Measurements from ENCODE around the gene TAS2R41. TPM values are rescaled to one million over a fixed set of nuclear protein-coding genes. Genes with fewer than 3 reads are reported as not detected.

The TAS2R41 gene
- total RNA-seq, 1 donor from 2014 or later: not detected

DNA sequence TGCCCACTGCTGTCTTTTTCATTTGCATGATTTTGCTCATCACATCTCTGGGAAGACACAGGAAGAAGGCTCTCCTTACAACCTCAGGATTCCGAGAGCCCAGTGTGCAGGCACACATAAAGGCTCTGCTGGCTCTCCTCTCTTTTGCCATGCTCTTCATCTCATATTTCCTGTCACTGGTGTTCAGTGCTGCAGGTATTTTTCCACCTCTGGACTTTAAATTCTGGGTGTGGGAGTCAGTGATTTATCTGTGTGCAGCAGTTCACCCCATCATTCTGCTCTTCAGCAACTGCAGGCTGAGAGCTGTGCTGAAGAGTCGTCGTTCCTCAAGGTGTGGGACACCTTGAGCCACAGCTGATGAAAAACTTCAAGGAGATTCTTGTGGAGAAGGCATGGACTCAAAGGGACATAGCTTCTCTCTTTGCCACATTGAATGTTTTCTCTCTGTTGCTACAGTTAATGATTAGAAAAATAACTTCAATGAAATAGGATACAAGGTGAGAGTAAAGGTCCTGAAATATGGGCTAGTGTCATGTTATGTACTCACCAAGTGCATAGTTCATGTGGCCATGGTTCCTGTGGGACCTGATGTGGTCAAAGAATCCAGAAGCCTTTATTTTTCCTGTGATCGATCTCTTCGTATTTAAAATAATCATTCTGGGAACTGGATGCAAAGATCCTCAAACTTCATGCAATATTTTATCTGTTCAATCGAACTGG is 33.5 kb upstream of the TAS2R41 start:
- Mint-ChIP-seq H3K27ac (no peak overlapping the region), H3K36me3 (ENCODE audit: low read depth) (no peaks in the 10 kb centered on the region), H3K27me3 (peaks cover 7% of the 10 kb centered on the region), H3K4me1 (no peaks in the 10 kb centered on the region), H3K4me3 (no peak overlapping the region), H3K9me3 (no peaks in the 10 kb centered on the region)
- ChIA-PET CTCF (no interaction called here), POLR2A (no interaction called here)
- intact Hi-C loops (cut with micrococcal nuclease): no loop called here
- DNase-seq (no peak), ATAC-seq (ENCODE audit: low read depth) (no peak)
- TF ChIP-seq CTCF (IDR thresholded peaks at IDR 0.05): no peak

DNA sequence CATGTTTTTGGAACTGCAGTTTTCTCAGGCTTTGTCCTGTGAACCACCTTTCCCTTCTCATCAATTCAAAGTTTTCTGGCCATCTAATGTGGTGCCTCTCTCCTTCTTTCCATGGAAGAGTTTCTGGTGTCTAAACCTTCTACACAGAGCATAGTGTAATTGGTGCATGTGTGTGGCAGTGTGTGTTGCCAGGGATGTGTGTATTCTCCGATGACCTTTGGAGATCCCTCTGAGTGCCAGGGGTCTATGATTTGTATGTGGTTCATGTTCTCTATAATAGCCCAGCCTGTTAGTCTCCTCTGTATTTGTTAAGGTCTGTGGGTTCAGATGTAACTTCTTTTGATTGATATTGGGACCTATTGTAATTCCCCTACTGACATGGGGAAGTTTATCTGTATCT is 32.9 kb upstream of the TAS2R41 start:
- ATAC-seq (ENCODE audit: low read depth): no peak
- Mint-ChIP-seq H3K4me1 (no peaks in the 10 kb centered on the region), H3K27me3 (peaks cover 7% of the 10 kb centered on the region), H3K36me3 (ENCODE audit: low read depth) (no peaks in the 10 kb centered on the region), H3K27ac (no peak overlapping the region), H3K4me3 (no peak overlapping the region), H3K9me3 (no peaks in the 10 kb centered on the region)
- no peak for TF ChIP-seq CTCF (IDR thresholded peaks at IDR 0.05)
- ChIA-PET CTCF (no interaction called here), POLR2A (no interaction called here)
- no peak for DNase-seq
- intact Hi-C loops (cut with micrococcal nuclease): no loop called here

GRCh38 chr7:143447466-143447865 is 30.2 kb upstream of the TAS2R41 start:
- ChIA-PET CTCF (no interaction called here), POLR2A (no interaction called here)
- Mint-ChIP-seq H3K36me3 (ENCODE audit: low read depth) (no peaks in the 10 kb centered on the region), H3K4me1 (no peaks in the 10 kb centered on the region), H3K27ac (no peak overlapping the region), H3K9me3 (no peaks in the 10 kb centered on the region), H3K27me3 (peaks cover 4% of the 10 kb centered on the region), H3K4me3 (no peak overlapping the region)
- TF ChIP-seq CTCF (IDR thresholded peaks at IDR 0.05): no peak
- intact Hi-C loops (cut with micrococcal nuclease): no loop called here
- DNase-seq (no peak), ATAC-seq (ENCODE audit: low read depth) (no peak)

GRCh38 chr7:143448429-143448828 is 29.2 kb upstream of the TAS2R41 start:
- Mint-ChIP-seq H3K9me3 (no peaks in the 10 kb centered on the region), H3K4me1 (no peaks in the 10 kb centered on the region), H3K36me3 (ENCODE audit: low read depth) (no peaks in the 10 kb centered on the region), H3K27ac (no peak overlapping the region), H3K27me3 (peaks cover 4% of the 10 kb centered on the region), H3K4me3 (no peak overlapping the region)
- no peak for ATAC-seq (ENCODE audit: low read depth)
- no peak for DNase-seq
- ChIA-PET CTCF (no interaction called here), POLR2A (no interaction called here)
- intact Hi-C loops (cut with micrococcal nuclease): no loop called here
- no peak for TF ChIP-seq CTCF (IDR thresholded peaks at IDR 0.05)

GRCh38 chr7:143449793-143450192 is 27.9 kb upstream of the TAS2R41 start:
- H3K27me3 Mint-ChIP-seq: peaks cover 6% of the 10 kb centered on the region
- H3K4me3 Mint-ChIP-seq: no peak overlapping the region
- TF ChIP-seq CTCF (IDR thresholded peaks at IDR 0.05): no peak
- H3K36me3 Mint-ChIP-seq (ENCODE audit: low read depth): no peaks in the 10 kb centered on the region
- ATAC-seq (ENCODE audit: low read depth) (no peak), DNase-seq (no peak)
- intact Hi-C loops (cut with micrococcal nuclease): no loop called here
- POLR2A ChIA-PET: no interaction called here
- no peaks in the 10 kb centered on the region for H3K9me3 Mint-ChIP-seq
- CTCF ChIA-PET: no interaction called here
- H3K27ac Mint-ChIP-seq: no peak overlapping the region
- no peaks in the 10 kb centered on the region for H3K4me1 Mint-ChIP-seq
